HG02678 (cell line): ENCODE data around the gene ARHGAP12.

Source experiments
- ATAC-seq: cut with Tn5 transposase; IDR thresholded peaks from one replicate; pipeline ENCODE4 v1.9.1; 2021; ENCODE audit warnings: mild to moderate bottlenecking, moderate library complexity; ENCODE audit not compliant: unreplicated experiment

Gene ARHGAP12

DNA sequence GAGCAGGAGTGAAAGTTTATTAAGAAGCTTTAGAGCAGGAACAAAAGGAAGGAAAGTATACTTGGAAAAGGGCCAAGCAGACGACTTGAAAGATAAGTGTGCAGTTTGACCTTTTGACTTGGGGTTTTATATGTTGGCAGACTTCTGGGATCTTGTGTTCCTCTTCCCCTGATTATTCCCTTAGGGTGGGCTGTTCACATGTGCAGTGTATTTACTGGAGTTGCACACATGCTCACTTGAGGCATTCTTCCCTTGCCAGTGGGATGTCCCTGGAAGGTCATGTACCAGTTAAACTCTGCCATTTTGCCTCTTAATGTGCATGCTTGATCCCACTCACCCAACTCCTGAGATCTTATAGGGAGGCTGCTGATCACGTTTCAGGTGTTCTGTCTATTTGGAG is 23.4 kb upstream of the ARHGAP12 start:
- ATAC-seq, result no peak

DNA sequence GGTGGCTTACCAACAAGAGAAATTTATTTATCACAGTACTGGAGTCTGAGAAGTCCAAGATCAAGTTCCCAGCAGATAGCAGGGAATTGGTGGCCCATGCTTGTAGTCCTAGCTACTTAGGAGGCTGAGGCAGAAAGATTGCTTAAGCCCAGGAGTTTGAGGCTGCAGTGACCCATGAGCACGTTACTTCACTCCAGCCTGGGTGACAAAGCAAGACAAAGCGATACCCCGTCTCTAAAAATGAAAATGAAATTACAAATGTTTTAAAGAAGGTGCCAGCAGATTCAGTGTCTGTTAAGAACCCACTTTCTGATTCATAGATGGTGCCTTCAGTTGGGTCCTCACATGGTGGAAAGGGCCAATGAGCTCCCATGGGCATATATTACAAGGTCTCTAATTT is 20.6 kb upstream of the ARHGAP12 start:
- ATAC-seq, result no peak

DNA sequence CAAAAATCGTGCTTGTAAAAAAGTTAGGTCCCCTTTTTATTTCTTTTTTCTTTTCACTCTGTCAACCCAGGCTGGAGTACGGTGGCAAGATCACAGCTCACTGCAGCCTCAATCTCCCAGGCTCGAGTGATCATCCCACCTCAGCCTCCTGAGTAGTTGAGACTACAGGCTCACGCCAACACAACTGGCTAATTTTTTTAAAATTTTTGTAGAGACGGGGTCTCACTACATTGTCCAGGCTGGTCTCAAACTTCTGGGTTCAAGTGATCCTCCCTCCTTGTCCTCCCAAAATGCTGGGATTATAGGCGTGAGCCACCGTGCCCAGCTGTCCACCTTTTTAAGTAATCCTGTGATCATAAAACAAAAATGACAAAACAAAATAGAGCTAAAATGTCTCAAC is 19.4 kb upstream of the ARHGAP12 start:
- no peak for ATAC-seq

- ATAC-seq, result no peak
Measured at GRCh38 chr10:31947144-31947926, 18.7 kb upstream of the ARHGAP12 start.

DNA sequence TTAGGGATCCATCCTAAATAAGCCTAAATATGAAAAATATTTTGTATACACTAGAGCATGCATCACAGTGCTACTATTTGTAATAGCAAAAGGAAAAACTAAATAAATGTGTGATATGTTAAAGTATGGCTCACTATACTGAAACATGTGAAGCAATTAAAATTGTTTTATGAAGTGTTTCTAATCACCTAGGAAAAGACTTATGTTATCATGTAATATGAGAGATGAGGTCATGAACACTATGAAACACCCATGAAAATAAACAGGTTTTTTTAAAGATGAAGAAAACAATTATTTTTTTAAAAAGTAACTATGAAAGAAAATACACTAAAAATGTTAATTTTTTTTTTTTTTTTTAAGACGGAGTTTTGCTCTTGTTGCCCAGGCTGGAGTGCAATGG is 16.8 kb upstream of the ARHGAP12 start:
- ATAC-seq, result no peak

GRCh38 chr10:31944071-31944433 is 15.4 kb upstream of the ARHGAP12 start:
- no peak for ATAC-seq

DNA sequence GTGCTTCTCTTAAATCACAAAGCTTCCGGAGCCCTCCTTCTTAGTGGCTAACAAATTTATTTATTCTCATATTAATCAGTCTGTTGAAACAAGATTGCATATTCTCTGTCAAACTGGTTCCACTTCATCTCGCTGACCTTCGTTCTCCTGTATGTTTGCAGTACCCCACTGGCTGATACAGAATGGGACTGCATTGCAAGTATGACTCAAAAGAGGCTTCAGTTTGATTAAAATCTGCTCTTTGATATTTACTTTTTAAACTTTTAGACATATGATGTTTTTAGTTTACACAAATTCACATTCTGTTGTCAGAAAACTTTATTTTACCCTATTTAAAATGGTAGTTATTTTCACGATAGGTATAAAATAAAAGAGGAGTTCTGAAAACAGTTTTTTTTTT is 14.3 kb upstream of the ARHGAP12 start:
- no peak for ATAC-seq

GRCh38 chr10:31942435-31942834 is 13.8 kb upstream of the ARHGAP12 start:
- ATAC-seq, result no peak

DNA sequence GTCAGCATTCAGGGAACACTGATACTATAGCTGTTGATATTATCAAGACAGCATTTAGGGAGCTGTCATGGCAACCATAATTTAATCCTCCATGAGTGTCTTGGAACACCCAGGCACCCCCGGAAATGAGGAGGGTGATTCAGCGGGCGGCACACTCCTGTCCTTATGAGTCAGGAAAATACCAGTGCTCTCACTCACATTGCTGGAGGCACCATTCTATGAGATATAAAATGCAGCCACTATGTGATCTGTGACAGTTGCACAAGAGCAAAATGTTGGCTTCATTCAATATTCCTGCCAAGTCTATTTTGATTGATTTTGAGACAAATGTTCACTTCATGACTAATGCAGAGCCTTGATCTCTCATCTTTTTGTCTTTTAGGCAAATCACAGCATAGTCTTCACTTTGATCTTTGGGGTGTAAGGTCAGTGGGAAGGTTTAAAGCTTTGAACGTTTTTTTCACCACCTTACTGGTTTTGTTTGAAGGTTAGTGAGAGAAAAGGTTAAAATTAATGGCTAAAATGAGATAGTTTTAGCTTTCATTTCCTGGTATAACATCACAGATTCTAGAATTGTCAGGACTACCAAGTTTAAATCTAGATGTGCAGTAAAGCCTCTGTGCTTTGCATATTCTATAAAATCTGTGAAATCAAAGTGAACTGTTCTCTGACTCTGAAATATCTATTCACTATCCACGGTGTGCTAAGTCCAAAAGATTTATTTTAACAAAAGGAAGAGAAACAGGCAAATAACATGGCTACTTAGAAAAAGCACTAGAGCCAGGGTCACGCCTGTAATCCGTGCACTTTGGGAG is 12.4 kb upstream of the ARHGAP12 start:
- ATAC-seq, result no peak

DNA sequence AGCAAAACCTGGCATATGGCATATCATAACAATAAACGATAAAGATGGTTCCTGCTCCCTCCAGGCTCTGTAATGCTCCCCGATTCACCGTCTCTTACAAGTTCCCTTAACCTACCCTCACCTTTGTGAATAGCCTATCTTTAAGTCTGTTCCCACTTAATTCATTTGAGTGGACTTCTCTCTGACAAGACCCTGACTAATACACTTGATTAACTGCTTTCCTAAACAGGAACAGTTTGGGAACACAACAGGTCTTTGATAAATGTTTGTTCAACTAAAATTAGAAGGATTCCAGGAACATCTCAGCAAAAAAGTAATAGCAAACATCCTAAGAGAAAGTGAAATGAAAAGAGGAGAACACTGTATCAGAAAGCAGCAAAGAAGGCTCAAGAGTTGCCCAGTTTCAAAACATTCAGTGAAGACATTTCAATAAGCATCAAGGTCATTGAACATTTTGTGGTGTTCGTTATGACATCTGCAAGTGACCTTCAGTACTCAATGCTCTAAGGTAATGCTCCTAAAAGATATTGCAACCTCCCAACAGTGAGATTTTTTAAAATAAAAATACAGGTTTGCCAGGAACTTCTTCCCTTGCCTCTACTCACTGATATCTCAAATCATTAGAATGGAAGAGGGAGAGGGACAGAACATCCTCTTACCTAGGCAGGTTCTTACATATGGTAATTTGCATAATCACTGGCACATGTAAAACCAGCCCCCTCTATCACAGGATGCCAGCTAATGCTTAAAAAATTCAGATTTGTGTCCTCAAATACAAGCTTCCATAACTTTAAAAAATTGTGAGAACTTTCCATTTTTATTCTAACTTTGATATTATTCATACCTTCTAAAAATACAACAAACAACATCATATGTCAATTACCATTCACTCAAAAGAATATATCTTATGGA is 11.4 kb upstream of the ARHGAP12 start:
- ATAC-seq, result no peak

DNA sequence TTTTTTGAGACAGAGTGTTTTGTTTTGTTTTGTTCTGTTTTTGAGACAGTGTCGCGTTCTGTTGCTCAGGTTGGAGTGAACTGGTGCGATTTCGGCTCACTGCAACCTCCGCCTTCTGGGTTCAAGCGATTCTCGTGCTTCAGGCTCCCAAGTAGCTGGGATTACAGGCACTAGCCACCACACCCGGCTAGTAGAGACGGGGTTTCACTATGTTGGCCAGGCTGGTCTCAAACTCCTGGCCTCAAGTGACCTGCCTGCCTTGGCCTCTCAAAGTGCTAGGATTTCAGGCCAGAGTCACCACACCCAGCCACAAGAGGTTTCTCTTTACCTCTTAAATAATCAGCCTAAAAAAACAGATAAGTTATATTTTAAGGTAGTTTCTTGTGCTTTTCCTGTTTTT is 8.7 kb upstream of the ARHGAP12 start:
- no peak for ATAC-seq

GRCh38 chr10:31936933-31937332 is 8.3 kb upstream of the ARHGAP12 start:
- no peak for ATAC-seq

- no peak for ATAC-seq
Measured at GRCh38 chr10:31936086-31936485, 7.5 kb upstream of the ARHGAP12 start.

- no peak for ATAC-seq
Measured at GRCh38 chr10:31935678-31936077, 7.0 kb upstream of the ARHGAP12 start.

DNA sequence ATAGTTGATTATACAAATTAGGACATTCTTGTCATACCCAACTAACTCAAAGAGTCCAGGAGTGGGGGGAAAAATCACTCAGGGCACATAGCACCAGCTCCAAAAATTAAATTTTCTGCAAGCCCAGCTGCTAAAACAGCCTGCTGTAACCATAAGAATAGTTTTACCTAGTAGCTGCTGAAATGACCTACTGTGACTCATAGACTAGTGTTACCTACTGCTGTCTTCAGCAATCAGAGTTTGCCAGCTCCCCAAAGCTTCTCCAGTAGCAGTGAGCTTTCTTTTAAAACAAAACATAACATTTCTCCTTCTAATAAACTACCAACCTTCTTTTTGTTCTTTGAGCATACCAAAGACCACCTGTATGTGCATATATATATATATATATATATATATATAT is 4.2 kb upstream of the ARHGAP12 start:
- ATAC-seq, result no peak

GRCh38 chr10:31930856-31931255 is 2.2 kb upstream of the ARHGAP12 start:
- ATAC-seq, result no peak

DNA sequence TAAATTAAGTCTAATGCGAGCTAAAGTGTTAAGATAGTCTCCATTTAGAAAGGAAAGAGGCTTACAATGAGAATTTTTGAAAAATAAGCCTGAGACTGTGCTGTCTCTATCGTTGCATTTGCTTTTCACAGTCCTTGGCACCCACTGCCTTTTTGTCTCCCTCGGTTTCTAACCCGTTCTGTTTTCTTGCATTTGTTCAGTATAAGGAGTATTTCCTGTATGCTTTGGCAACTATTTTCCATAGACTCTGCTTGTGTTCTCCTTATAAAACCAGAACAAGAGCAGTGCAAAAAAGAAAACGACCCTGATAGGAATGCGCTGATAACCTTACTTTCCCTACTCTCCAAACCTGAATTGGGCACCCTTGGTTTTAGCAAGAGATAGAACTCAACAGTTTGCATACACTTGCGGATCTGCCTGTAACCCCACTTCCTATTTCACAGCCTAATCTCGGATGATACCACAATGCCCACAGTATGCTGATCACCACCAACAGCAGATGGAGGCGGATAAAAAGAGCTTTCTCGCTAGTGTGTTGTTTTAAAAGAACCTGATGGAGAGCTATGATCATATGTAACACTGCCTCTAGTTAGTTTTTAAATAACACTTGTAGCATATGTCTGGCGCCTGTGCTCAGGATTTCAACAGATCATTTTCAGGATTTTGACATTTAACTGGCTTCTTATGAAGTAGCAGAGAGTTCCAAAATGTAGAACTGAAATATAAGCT is 1.6 kb upstream of the ARHGAP12 start:
- peak; percentile 38 for ATAC-seq

DNA sequence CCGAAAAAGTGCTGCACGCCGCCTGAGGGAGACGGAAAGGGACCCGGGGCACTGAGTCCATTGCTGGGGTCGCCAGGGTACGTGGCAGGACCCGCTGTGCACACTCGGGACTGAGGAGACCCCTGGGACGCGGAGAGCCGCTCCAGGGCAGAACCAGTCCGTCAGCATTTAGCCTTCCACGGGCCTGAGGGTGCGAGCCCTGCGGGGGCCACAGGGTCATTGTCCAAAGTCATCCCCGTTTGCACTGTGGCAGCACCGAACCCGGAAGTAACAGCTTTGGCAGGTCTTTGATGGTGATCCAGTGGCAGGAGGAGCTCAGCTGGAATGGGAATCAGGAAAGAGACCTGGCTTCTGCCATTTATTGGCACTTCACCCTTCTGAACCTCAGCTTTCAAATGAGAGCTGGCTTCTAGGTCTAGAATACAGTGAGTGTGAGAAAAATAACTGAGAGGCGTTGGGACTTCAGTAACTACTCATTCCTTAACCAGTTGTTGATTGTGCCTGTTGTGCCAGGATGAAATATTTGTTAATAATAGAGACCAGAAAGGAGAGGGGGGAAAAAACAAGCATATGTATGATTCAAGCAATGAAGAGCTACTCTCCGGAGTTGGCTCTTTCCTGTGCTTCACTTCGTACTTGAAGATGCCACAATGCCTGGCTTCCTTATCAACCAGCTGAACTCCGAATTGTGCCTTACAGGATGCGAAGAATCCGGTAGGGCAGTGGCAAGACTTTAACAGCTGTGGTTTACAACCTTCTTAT is 811 bp upstream of the ARHGAP12 start:
- ATAC-seq, result no peak

DNA sequence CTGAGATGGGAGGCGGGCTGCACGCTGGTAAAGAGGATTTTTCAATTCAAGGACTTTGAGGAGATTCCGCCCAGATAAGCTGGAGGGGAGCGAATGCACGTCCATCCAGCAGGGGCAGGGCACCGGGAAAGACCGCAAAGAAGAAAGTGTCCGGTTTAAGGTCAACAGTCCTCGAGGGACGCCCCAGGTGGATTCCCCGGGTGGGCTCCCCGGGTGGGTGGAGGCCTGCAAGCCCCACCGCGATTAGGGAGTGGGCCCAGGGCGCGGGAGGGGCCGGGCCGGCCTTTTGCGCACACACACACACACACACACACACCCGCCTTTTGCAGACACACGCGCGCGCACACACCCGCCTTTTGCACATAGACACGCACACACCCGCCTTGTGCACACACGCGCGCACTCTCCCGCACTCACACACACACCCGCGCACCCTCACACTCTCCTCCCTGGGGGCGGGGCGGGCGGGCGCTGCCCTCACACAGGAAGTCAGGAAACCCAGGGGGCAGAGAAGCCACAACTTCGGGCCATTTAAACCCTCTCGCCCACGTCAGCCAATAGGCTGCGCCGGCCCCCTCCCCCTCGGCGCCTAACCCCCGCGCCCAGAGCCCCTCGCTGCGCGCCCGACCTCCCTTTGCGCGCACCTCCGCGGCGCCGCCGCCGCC is 615 bp downstream of the ARHGAP12 start:
- ATAC-seq, result peak; percentile 34

DNA sequence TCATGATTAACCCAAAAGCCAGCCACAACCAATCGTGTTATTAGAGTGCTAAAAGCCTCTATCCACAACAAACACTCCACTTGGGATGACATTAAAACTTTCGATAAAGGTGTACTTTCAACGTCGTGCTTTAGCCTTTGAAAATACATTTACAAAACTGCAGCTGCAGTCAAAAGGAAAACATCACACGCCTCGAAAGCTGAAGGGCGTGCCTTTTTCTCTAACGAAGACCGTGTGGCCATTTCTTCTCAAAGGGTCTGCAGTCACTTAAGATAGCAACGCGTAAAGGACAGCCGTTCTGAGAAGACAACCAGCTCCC is 1.1 kb downstream of the ARHGAP12 start:
- ATAC-seq, result no peak
